Mesenchymal stem cell (in vitro differentiated cells and primary cell): ENCODE results near the gene WWP2.

Experiments used
- DNase-seq: peaks from one replicate; pipeline ENCODE4 v3.0.0-alpha.2; 2013
- H2AFZ ChIP-seq: one replicate; pipeline ENCODE4 v1.6.1; 2013; ENCODE audit warnings: low read depth, mild to moderate bottlenecking, control low read depth, inconsistent platforms, low read length, moderate library complexity
- H2AK5ac ChIP-seq: 2 replicates; pipeline ENCODE4 v1.6.1; 2013; ENCODE audit warnings: low read length, moderate library complexity, mild to moderate bottlenecking, inconsistent platforms; ENCODE audit not compliant: severe bottlenecking
- H2BK120ac ChIP-seq: one replicate; pipeline ENCODE4 v1.6.1; 2013; ENCODE audit warnings: low read depth, mild to moderate bottlenecking, inconsistent platforms, low read length, moderate library complexity
- H2BK12ac ChIP-seq, 2 experiments: one replicate each; pipeline ENCODE4 v1.6.1; 2013; ENCODE audit warnings: inconsistent platforms in 2 of 2, low read length in 2 of 2, mild to moderate bottlenecking in 2 of 2, moderate library complexity in 2 of 2, control low read depth in 1 of 2
- H2BK15ac ChIP-seq: one replicate; pipeline ENCODE4 v1.6.1; 2013; ENCODE audit warnings: mild to moderate bottlenecking, low read depth, inconsistent platforms; ENCODE audit not compliant: poor library complexity, severe bottlenecking
- H2BK5ac ChIP-seq: 2 replicates; pipeline ENCODE4 v1.6.1; 2013; ENCODE audit warnings: low read depth, mild to moderate bottlenecking, low read length, control low read depth, inconsistent platforms; ENCODE audit not compliant: poor library complexity, severe bottlenecking
- H3K14ac ChIP-seq, 2 experiments: one replicate each; pipeline ENCODE4 v1.6.1; 2013; ENCODE audit warnings: inconsistent platforms in 2 of 2, low read length in 2 of 2, control low read depth in 1 of 2, mild to moderate bottlenecking in 1 of 2, moderate library complexity in 1 of 2
- H3K18ac ChIP-seq, 2 experiments: one replicate each; pipeline ENCODE4 v1.6.1; 2013; ENCODE audit warnings: inconsistent platforms in 2 of 2, low read length in 2 of 2, control low read depth in 1 of 2, low read depth in 1 of 2, mild to moderate bottlenecking in 1 of 2
- H3K23ac ChIP-seq, 2 experiments: one replicate each; pipeline ENCODE4 v1.6.1; 2013; ENCODE audit warnings: inconsistent platforms in 2 of 2, low read length in 2 of 2, mild to moderate bottlenecking in 2 of 2, moderate library complexity in 2 of 2, control low read depth in 1 of 2
- H3K27ac ChIP-seq: 2 replicates; pipeline ENCODE4 v1.5.1; 2013; ENCODE audit warnings: mild to moderate bottlenecking, moderate library complexity, low read length, control low read depth, inconsistent platforms; ENCODE audit not compliant: poor library complexity, severe bottlenecking
- H3K27me3 ChIP-seq, 2 experiments: 2 replicates each; pipeline versions ENCODE4 v1.6.1 to v1.7.0; 2013; ENCODE audit warnings: low read length in 2 of 2, mild to moderate bottlenecking in 2 of 2, moderate library complexity in 2 of 2, control low read depth in 1 of 2, inconsistent platforms in 1 of 2; ENCODE audit not compliant: control insufficient read depth in 1 of 2, insufficient read depth in 1 of 2
- H3K36me3 ChIP-seq, 2 experiments: 2 replicates each; pipeline versions ENCODE4 v1.6.1 to v1.7.0; 2013; ENCODE audit warnings: low read length in 2 of 2, control low read depth in 1 of 2, inconsistent platforms in 1 of 2, low read depth in 1 of 2, mild to moderate bottlenecking in 1 of 2; ENCODE audit not compliant: insufficient read depth in 2 of 2, control insufficient read depth in 1 of 2
- H3K4ac ChIP-seq, 2 experiments: one replicate each; pipeline ENCODE4 v1.6.1; 2013; ENCODE audit warnings: inconsistent platforms in 2 of 2, low read length in 2 of 2, mild to moderate bottlenecking in 2 of 2, moderate library complexity in 2 of 2, control low read depth in 1 of 2, low read depth in 1 of 2
- H3K4me1 ChIP-seq: 2 replicates; pipeline ENCODE4 v1.6.1; 2013; ENCODE audit warnings: low read depth, low read length, control low read depth; ENCODE audit not compliant: control insufficient read depth, insufficient read depth
- H3K4me2 ChIP-seq: 2 replicates; pipeline ENCODE4 v1.6.1; 2013; ENCODE audit warnings: low read length, mild to moderate bottlenecking, inconsistent platforms; ENCODE audit not compliant: poor library complexity, severe bottlenecking
- H3K4me3 ChIP-seq, 2 experiments: 2 replicates each; pipeline versions ENCODE4 v1.5.1 to v1.7.0; 2013; ENCODE audit warnings: low read length in 2 of 2, mild to moderate bottlenecking in 2 of 2, control low read depth in 1 of 2, low read depth in 1 of 2; ENCODE audit not compliant: insufficient read depth in 1 of 2
- H3K79me1 ChIP-seq: replicated peaks from 2 replicates; pipeline ENCODE4 v1.6.1; 2013; ENCODE audit warnings: mild to moderate bottlenecking, control low read depth, low read length, inconsistent platforms; ENCODE audit not compliant: poor library complexity, severe bottlenecking
- H3K9ac ChIP-seq: 2 replicates; pipeline ENCODE4 v1.7.0; 2013; ENCODE audit warnings: mild to moderate bottlenecking, low read length, moderate library complexity
- H3K9me3 ChIP-seq: 2 replicates; pipeline ENCODE4 v1.7.0; 2013; ENCODE audit warnings: mild to moderate bottlenecking, low read length; ENCODE audit not compliant: control insufficient read depth
- H4K8ac ChIP-seq: one replicate; pipeline ENCODE4 v1.6.1; 2013; ENCODE audit warnings: inconsistent platforms, mild to moderate bottlenecking, low read length, moderate library complexity
- H4K91ac ChIP-seq: one replicate; pipeline ENCODE4 v1.6.1; 2013; ENCODE audit warnings: mild to moderate bottlenecking, low read length, inconsistent platforms
- WGBS: methylation state at CpG from one replicate; pipeline ENCODE4 v1.1.7; 2013; ENCODE audit warnings: mixed read lengths; 5-methylcytosine and 5-hydroxymethylcytosine counted together

Gene WWP2

GRCh38 chr16:69847643-69848042 lies 85.5 kb downstream of the WWP2 start:
- Histone ChIP-seq H3K36me3 (peaks cover 0 to 2% of the 10 kb centered on the region in 2 experiments), H3K27me3 (no peaks in the 10 kb centered on the region), H4K8ac (no peak overlapping the region), H2AFZ (no peak overlapping the region), H3K4me3 (no peak overlapping the region), H3K9ac (peak overlapping the region; percentile 89), H3K27ac (no peak overlapping the region), H4K91ac (no peak overlapping the region), H2BK15ac (no peak overlapping the region), H3K14ac (no peak overlapping the region), H3K4me2 (no peak overlapping the region), H3K18ac (no peak overlapping the region), H3K79me1 (peaks cover 5% of the 10 kb centered on the region), H3K23ac (no peak overlapping the region), H3K4ac (no peak overlapping the region), H2BK120ac (no peak overlapping the region), H3K9me3 (no peaks in the 10 kb centered on the region), H2BK12ac (no peak overlapping the region), H2AK5ac (no peak overlapping the region), H2BK5ac (no peak overlapping the region), H3K4me1 (peaks cover 10% of the 10 kb centered on the region)
- WGBS: 100% methylated on average over 5 of the region's 5 CpGs
- DNase-seq: no peak

- WGBS: 33% methylated on average over 8 of the region's 8 CpGs
- no peak overlapping the region for H2AFZ ChIP-seq
- peaks cover 5% of the 10 kb centered on the region for H3K79me1 ChIP-seq
- no peak overlapping the region for H3K14ac ChIP-seq
- H2BK12ac ChIP-seq: no peak overlapping the region
- H3K27ac ChIP-seq: peak overlapping the region; percentile 58
- peak overlapping the region in 1 of 2 experiments; percentile 64 for H3K4me3 ChIP-seq
- H3K18ac ChIP-seq: no peak overlapping the region
- peaks cover 12% of the 10 kb centered on the region for H3K4me1 ChIP-seq
- H3K9me3 ChIP-seq: no peaks in the 10 kb centered on the region
- H2BK15ac ChIP-seq: no peak overlapping the region
- peaks cover 0 to 4% of the 10 kb centered on the region in 2 experiments for H3K36me3 ChIP-seq
- no peak overlapping the region for H3K23ac ChIP-seq
- no peak overlapping the region for H2BK120ac ChIP-seq
- H2AK5ac ChIP-seq: no peak overlapping the region
- H2BK5ac ChIP-seq: no peak overlapping the region
- no peak overlapping the region for H3K4ac ChIP-seq
- DNase-seq: peak; percentile 80
- no peaks in the 10 kb centered on the region for H3K27me3 ChIP-seq
- no peak overlapping the region for H4K8ac ChIP-seq
- H3K9ac ChIP-seq: peak overlapping the region; percentile 89
- H3K4me2 ChIP-seq: peak overlapping the region; percentile 10
- H4K91ac ChIP-seq: no peak overlapping the region
These were observed 86.8 kb downstream of the WWP2 start for GRCh38 chr16:69848637-69849545.

- Histone ChIP-seq H3K23ac (no peak overlapping the region), H3K9me3 (no peaks in the 10 kb centered on the region), H3K9ac (peak overlapping the region; percentile 60), H2BK12ac (no peak overlapping the region), H2BK15ac (no peak overlapping the region), H3K79me1 (peaks cover 6% of the 10 kb centered on the region), H2AK5ac (no peak overlapping the region), H3K14ac (no peak overlapping the region), H3K4me1 (peaks cover 11% of the 10 kb centered on the region), H3K18ac (no peak overlapping the region), H4K91ac (no peak overlapping the region), H2BK5ac (no peak overlapping the region), H3K36me3 (peaks cover 0 to 4% of the 10 kb centered on the region in 2 experiments), H3K27ac (no peak overlapping the region), H3K27me3 (no peaks in the 10 kb centered on the region), H3K4me3 (peak overlapping the region in 1 of 2 experiments; percentile 36), H3K4me2 (peak overlapping the region; percentile 21), H2AFZ (no peak overlapping the region), H4K8ac (no peak overlapping the region), H2BK120ac (no peak overlapping the region), H3K4ac (no peak overlapping the region)
- no peak for DNase-seq
- 89% methylated on average over 9 of the region's 13 CpGs for WGBS
These were observed 89.5 kb downstream of the WWP2 start for GRCh38 chr16:69851491-69852240.

- H3K79me1 ChIP-seq: peaks cover 4% of the 10 kb centered on the region
- peaks cover 0 to 4% of the 10 kb centered on the region in 2 experiments for H3K36me3 ChIP-seq
- no peaks in the 10 kb centered on the region for H3K9me3 ChIP-seq
- no peak for DNase-seq
- H3K9ac ChIP-seq: no peak overlapping the region
- no peak overlapping the region for H3K18ac ChIP-seq
- H4K91ac ChIP-seq: no peak overlapping the region
- no peak overlapping the region for H3K4me2 ChIP-seq
- no peak overlapping the region for H2BK12ac ChIP-seq
- H2AK5ac ChIP-seq: no peak overlapping the region
- H2BK5ac ChIP-seq: no peak overlapping the region
- H3K14ac ChIP-seq: no peak overlapping the region
- peaks cover 11% of the 10 kb centered on the region for H3K4me1 ChIP-seq
- no peak overlapping the region for H2BK15ac ChIP-seq
- H2AFZ ChIP-seq: no peak overlapping the region
- no peak overlapping the region for H2BK120ac ChIP-seq
- no peak overlapping the region for H3K4me3 ChIP-seq
- no peak overlapping the region for H3K27ac ChIP-seq
- WGBS: 79% methylated on average over 4 of the region's 4 CpGs
- no peak overlapping the region for H4K8ac ChIP-seq
- H3K23ac ChIP-seq: no peak overlapping the region
- no peak overlapping the region for H3K4ac ChIP-seq
- no peaks in the 10 kb centered on the region for H3K27me3 ChIP-seq
These were observed 90.7 kb downstream of the WWP2 start for GRCh38 chr16:69852815-69853214.
